ENCODE measurements around the gene PUS7.
"Not testable (repeated sequence)": the region's sequence is repeated elsewhere in the genome, so short reads cannot be mapped to it uniquely, and the experiment has no call there.

Gene PUS7

DNA sequence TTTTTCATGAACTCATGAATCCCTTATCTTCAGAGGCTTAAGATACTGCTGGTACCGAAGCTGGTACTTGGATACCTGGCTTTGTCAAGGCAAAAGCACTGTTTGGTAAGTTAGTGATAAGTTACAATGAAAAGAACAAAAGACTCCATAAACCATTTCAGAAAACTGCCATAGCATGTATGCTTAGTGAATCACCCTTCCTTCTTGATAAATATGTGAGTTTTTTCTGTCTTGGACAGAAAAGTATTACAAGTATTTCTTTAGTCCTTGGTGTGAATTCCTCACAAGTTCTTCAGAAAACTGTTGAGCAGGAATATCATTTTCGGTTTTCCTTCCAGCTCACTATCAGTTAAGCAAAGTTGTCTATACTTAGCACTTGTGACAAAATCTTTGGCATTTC lies 25.6 kb downstream of the PUS7 start:
- no peak for DNase-seq

DNA sequence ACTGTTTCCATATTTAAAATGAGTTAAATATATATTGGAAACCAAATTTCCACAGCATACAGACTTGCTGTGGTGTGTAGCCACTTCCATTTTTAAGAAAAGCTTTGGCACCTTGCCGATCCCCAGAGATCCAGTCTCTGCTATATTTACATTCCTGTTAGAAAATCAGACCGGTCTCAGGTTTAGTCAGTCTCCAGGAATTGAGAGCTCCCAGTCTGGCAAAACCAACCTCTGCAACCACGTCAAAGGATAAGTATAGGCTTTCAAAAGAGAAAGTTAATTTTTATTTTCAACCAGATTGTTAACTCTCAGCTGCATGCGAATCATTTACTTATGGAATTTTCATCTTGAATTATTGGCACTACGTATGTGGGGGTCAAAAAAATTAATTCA lies 28.2 kb downstream of the PUS7 start:
- no peak for DNase-seq

DNA sequence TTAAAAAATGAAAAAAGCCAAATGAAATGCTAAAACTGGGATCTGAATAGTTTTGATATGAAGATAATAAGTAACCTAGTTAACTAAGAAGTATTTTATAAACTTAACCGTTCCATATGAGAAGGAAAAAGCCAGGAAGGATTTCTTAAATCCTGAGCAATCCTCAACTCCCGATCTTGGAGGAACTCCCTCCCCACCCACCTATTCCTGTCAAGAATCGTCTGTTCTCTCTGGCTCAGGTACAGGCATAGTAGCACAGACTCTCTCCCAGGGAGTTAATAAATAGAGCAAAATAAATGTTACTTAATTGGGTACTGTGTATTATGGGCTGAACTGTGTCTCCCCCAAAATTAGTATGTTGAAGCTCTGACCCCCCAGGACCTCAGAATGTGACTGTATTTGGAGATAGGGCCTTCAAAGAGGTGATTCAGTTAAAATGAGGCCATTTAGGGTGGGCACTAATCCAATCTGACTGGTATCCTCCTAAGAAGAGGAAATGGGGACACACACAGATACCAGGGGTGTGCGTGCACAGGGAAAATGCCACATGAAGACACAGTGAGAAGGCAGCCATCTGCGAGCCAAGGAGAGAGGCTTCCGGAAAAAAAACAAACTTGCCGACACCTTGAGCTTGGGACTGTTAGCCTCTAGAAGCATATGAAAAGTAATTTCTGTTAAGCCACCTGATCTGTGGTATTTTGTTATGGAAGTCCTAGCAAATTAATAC lies 28.7 kb downstream of the PUS7 start:
- DNase-seq, result no peak

DNA sequence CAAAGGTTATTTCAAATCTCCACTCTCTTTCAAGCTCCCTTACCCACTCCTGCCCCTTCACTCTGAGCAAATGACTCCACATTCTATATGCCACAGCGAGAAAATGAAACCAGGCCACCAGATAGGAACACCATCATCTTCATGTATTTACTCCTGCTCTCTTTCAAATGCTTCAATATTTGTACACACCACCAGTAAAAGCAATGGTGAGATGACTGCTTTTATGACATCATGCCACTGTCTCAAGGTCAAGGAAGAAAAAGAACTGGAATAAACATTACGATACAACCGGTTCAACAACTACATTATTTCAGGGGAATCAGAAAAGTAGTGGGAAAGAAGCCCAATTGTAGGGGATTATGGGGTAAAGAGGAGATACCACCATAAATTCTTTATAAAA lies 32.7 kb downstream of the PUS7 start:
- no peak for DNase-seq

DNA sequence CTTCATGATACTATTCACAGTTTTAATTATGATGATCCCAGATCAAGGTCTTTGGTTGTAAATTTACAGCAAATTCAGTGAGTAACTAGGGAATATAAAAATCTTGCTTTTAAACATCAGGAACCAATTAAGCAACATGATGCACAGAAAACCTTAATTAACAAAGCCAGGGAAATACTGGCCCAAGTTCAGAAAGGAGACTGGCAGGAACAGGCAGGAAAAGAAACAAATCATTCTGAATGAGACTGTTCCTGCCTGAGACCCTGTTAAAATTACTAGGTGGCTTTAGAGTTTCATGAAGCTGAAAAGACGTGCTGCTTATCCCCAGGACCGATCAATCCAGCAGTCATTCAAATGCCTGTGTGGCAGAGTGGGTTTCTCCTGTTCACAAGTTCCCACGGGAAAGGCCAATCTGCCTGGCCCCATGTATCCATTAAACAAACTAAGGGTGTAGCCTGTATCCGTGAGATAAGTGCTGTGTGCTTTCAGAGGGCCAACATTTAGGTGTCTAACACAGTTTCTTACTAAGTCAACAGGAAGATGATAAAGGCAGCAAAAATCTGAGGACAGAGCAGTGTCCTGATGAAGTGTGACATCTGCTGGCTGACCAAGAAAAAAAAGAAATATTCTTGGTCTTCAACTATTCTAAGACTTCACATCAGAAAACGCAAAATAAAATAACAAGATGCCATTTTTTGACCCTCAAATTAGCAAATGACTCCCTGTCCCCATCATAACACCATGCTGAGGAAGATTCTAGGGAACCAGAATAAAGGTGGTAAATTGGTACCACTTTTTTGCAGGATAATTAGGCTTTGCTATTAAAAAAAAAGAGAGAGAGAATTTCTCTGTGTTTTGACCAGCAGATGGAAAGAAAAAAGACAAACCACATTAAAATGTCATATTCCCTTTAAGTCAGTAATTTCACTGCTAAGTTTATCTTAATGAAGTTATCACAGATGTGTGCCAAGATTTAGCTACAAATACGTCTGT lies 34.2 kb downstream of the PUS7 start:
- DNase-seq, result peak; percentile 7

DNA sequence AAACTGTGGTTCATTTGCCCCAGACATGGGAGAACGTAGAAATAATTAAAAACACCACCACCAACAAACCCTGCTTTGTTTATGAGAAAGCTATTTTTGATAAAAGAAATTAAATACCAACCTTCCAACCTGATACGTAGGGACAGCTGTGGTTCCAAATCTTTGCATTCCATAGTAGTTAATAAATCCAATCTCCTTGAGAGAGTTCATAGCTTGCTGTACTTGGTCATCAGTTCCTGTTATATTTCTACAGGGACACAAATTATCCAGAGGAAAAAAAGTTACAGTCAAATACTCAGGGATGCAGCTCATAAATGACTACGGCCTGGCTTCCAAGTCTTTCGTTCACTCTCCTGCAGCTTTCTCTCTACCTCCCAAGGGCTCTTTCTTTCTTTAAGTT lies 41.1 kb downstream of the PUS7 start:
- no peak for DNase-seq

DNA sequence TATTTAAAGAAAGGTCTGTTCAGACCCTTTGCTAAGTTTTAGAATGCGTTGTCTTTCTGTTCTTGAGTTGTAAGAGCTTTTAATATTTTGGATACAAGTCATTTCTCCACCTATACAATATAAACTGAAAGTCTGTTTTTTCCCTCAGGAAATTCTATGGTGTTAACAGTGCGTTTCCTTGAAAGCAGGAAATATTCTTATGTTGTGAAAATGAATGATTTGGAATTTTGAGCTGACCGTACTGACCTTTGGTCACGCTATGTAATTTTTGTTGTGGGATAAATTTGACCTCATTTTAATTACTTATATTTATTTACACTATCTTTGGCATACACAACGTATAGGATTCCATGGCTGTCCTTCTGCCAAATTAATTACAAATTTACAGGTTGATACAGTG lies 43.5 kb downstream of the PUS7 start:
- no peak for DNase-seq

DNA sequence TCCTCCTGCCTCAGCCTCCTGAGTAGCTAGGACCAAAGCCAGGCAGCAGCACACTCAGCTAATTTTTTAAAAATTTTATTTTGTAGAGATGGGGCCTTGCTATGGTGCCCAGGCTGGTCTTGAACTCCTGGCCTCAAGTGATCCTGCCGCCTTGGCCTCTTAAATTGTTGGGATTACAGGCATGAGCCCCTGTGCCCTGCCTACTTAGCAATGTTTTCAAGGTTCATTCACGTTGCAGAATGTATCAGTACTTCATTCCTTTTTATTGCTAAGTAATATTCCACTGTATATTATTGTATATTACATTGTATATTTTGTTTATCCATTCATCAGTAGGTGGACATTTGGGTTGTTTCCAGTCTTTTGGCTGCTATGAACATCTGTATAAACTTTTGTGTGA lies 44.2 kb downstream of the PUS7 start:
- DNase-seq, result no peak

DNA sequence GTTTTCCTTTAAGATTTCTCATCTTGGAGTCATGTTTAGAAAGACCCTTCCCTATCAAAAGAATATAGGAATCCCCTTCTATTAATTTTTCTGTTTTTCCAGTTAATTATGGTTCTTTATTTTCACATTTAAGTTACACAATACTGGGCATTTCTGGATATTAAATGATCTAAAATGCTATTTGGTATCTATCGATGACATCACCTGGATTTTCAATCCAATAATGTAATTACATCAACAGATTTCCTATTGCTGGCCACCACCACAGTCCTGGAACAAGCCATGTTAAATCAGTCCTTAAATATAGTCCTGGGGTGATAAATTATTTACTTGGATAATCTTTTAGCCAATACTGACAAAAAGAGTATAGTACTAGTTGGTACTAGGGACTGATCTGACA lies 48.0 kb downstream of the PUS7 start:
- no peak for DNase-seq

DNA sequence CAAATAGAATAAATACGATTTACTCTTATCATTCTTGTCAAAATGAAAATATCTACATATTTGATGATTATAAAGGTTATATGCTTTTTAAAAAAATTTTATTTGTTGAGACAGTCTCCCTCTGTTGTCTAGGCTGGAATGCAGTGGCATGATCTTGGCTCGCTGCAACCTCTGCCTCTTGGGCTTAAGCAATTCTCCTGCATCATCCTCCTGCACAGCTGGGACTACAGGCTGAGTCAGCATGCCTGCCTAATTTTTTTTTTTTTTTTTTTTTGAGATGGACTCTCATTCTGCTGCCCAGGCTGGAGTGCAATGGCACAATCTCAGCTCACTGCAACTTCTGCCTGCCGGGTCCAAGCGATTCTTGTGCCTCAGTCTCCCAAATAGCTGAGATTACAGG lies 48.9 kb downstream of the PUS7 start:
- DNase-seq, result no peak

DNA sequence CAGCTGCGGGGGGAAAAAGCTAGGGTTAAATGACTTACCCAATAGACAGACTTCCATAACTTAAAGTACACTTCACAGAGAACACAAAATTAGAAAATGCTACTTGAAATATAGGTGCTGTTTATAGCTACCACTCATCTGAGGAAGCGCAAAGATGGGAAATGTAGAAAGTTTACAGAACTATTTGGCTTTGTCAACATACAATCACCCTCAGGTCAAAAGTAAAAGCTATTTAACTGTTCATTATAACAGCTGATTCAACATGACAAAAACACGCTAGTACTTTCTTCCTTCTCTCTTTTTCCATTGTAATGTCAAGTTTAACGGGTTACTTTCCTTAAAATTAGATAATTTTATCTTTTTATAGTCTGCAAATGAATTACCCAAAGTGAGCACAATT lies 51.2 kb downstream of the PUS7 start:
- no peak for DNase-seq

DNA sequence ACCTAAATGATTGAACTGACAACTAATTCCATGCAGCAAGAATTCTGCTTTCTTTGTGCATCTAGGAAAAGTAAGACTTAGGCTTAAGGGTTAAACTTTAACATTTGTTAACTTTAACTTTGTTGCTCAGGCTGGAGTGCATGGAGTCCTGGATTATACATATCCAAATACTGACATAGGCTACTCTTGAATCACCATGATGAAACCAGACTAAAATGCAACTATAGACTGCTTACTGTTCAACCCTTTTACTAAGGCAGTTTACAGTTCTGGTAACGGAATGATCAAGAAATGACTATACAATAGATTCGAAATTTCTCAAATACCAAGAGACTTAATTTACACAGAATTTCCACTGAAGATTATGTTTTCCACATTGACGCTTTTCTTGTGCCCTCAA lies 52.0 kb downstream of the PUS7 start:
- DNase-seq, result no peak

DNA sequence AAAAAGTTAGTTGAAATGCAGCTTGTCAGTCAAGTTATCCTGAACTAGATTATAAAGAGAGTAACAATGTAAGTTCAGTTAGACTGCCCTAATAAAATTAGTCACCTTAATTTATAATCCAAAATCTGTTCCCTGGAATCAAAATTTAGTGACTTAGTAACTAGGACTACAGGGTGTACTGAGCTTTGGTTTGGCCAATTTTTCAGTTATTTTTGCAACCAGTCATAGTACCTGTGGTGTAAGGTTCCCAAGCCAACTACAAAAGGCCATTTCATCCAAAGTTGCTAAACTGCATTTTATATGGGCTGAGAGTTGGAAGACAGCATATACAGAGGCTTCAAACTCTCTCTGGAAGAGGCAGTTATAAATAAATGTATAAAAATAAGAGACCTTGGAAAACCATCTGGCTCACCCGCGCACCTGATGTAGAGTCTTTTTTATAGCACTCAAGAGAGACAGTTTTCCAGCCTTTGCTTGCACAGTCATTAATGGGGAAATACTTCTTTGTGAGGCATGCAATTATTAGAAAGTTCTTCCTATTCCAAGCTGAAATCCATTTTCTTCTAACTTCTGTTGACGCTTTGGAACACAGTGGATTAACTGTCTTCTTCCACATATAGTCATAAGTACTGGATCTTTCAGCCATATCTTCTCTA lies 59.2 kb downstream of the PUS7 start:
- no peak for DNase-seq

DNA sequence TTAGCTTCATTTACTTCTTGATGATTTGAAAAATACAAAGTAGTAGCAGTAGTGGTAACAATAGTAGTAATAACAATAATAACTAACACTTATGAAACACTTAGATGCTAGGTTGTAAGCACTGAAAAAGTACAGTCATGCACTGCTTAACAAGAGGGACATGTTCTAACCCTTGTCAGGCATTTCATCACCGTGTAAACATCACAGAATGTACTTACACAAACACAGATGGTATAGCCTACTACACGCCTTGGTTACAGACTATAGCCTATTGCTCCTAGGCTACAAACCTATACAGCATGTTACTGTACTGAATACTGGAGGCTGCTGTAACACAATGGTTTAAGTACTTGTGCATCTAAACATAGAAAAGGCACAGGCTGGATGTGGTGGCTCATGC lies 60.6 kb downstream of the PUS7 start:
- no peak for DNase-seq

DNA sequence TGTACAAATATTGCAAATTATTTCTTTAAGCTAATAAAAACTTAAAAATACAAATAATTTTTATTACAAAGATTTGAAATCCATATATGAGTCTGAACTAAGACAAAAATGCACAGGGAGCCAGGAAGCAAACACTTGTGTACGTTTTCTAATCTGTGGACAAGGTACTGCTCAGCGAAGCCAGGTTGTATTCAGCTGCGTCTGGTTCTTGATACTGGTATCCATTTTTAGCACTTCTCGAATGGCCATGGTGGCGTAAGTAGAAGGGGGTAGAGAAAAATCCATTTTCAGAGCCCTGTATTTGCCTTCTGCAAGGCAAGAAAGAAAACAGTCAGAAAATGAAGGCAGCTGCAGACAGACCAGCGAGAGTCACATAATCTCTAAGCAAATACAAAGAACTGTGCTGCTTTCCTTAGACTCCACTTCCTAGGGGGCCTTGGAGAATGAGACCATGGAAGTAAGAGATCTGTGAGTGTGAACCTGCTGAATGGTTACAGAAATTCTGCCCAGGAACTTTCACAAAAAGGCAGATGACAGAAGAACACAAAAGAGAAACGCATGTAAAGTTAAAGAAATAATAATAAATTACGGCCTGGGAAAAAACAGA lies 64.3 kb downstream of the PUS7 start:
- DNase-seq, result no peak

DNA sequence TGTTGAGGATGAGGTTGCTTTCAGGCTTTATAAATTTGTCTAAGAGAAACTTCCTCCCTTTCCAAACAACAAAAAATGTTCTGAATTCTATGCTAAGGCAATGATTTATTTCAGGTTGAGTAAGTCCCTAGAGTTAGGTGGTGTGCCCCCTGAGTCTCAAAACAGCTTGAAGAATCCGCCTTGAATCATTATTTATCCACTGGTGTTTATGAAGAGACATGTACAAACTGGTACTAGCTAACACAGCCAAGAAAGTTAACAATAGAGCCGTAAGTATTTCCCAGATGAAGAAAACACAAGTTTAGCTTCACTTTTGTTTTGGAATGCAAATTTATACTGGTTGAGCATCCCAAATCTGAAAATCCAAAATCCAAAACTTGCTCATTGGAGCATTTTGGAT lies 67.2 kb downstream of the PUS7 start:
- DNase-seq, result no peak

DNA sequence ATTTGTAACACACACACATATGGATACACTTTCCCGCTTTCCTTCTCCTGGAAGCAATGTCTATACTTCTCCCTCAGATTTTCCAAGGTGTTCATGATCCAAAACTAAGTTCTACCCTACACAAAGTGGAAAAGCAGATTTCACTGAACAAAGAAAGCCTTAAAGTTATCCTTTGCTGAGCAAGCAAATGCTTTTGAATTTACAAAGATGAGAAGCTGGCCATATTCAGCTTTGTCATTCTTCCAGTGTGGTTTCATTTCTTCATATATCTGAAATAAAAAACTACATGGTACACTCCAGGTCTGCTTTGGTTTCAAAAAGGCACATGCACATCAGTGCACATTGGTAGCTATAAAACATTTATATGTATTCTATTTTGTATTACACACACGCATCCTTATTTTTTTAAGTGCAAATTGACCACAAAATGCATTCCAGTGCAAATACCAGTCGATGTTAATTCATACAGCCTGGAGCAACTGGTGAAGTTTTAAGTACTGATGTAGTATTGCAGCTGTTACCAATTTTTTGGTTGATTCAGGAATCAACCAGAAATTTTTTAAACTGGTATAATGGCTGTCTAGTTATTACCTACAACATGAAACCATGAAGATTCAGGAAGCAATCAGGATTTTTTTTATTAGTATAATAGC lies 67.8 kb downstream of the PUS7 start:
- no peak for DNase-seq

DNA sequence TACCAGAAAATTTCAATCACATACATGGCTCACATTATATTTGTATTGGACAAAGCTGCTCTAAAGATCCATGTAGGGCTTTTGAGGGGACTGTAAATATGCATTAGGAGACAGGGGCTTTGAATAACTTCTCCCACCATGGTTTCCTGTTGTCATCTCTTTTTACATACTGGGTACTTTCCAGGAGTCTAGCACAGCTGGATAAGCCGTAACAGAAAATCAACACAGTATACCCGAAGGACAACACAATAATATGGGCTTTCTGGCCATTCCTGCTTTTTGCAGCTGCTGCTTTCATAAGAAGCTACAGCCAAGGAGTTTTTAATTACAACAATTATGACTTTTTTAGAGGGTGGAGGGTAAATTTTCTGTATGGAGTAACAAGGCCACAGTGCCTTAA lies 70.0 kb downstream of the PUS7 start:
- DNase-seq, result no peak

DNA sequence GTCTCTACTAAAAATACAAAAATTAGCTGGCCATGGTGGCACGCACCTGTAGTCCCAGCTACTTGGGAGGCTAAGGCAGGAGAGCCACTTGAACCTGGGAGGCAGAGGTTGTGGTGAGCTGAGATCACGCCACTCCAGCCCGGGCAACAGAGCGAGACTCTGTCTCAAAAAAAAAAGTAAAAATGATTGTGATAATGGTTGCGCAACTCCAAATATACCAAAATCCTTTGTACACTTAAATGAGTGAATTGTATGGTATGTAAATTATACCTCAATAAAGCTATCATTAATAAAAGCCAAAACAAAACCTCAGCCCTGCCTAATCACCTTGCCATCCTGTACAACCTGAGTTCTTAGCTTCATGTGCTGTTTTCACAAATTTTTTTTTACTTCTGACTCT lies 71.2 kb downstream of the PUS7 start:
- not testable (repeated sequence) for DNase-seq

DNA sequence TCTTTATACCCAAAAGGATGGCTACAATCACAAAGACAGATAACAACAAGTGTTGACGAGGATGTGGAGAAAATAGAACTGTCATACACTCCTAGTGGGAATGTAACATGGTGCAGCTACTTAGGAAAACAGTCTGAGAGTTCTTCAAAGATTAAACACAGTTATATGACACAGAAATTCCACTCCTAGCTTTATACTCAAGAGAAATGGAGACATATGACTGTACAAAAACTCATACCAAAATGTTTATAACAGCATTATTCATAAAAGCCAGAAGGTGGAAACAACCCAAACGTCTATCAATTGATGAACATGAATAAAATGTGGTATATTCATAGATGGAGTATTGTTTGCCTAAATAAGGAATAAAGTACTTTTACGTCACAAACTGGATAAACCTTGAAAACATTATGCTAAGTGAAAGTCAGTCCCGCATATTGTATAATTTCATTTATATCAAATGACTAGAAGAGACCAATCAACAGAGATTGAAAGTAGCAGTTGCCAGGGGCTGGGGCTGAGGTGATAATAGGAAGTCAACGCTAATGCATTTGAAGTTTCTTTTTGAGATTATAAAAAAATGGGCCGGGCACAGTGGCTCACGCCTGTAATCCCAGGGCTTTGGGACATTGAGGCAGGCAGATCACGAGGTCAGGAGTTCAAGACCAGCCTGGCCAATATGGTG lies 71.8 kb downstream of the PUS7 start:
- DNase-seq, result no peak

DNA sequence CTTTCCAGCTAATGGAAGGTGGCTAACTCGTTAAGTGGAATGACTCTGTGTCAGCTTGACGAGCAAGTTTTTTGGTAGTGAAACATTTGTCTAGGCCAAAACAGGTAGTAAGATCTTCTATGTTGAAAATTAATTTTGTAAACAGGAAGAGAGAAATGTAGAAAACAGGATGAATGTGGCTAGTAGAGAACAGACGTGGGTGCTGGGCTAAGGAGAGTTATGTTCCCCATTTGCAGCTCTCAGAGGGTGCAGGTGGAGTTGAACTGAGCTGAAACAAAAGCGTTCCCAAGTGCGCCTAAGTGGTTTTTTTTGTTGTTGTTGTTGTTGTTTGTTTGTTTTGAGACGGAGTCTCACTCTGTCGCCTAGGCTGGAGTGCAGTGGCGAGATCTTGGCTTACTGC lies 73.9 kb downstream of the PUS7 start:
- no peak for DNase-seq

DNA sequence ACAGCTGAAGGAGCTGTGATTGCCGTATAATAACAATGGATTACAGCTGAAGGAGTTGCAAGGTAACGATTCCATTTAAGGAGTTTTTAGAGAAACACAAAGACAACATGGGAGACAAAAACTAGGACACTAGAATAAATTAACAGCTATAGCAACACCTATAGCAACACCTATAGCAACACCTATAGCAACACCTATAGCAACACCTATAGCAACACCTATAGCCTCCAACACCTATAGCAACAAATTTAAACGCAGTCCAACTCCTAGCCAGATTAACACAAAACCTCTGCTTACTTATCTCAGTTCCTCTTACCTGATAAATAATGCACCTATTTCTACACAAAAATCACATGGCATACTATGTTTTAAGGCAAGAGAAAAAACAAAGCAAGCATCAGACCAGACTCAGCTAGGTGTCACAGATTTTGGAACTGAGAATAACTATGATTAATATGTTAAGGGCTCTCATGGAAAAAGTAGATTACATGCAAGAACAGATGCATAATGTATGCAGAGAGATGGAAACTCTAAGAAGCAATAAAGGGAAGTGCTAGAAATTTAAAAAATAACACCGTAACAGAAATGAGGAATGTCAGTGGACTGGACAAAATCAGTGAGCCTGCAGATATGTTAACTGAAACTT lies 77.6 kb downstream of the PUS7 start:
- DNase-seq, result no peak
